ENCODE measurements around the gene WRAP73. TPM values are rescaled to one million over a fixed set of nuclear protein-coding genes. Genes with fewer than 3 reads are reported as not detected.

WRAP73 gene
- 10 to 100 TPM; 33.7 to 44.9 (median 39.8) TPM for total RNA-seq
- 19.4 TPM for total RNA-seq (2013)
- total RNA-seq: 19.4 to 61.4 (median 36.2) reads per million in 29 experiments

DNA sequence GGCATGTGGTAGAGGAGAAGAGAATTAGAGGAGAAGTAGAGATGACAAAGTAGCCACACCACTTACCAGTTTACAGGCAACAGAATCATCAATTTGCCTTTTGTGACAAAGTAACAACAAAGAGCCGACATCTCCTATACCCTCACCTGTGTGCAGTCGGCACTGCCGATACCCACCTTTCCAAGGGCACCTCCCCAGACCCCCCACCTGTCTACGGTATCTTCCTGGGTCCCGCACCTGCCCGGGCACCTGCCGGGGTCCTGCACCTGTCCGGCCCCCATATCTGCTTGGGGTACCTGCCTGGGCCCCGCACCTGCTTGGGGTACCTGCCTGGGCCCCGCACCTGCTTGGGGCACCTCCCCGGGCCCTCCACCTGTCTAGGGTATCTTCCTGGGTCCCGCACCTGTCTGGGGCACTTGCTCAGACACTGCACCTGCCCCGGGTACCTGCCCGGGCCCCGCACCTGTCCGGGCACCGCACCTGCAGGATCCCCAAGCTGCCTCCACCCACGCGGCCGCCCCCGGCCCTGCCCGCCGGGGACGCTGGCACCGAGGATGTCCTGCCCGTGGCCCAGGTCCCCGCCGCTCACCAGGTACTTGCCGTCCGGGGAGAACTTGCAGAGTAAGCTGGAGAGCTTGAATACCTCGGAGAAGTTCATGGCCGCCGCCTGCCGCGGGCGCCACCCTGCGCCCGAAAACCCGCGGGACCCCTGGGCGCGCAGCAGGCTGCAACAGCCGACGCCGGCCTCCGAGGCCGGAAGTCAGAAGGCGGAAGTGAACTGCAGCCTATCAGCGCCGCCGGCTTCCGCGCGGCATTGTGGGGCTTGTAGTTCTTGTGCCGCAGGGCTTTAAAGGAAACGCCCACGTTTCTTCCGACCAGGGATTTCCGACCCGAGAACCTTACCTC is at the start of gene WRAP73:
TSS of gene WRAP73 (minus strand) at position 762 of the 906 bp plus-strand sequence. CDS start at position 658, 104 bp downstream.
- Mint-ChIP-seq H3K27ac (peak within 1 kb of the TSS; percentile 34 to 63), H3K4me1 (peaks cover 23 to 29% (median 26%) of the 10 kb centered on the region in 3 donors), H3K4me3 (peak within 1 kb of the TSS; percentile 73 to 81 (median 79)), H3K36me3 (peaks cover 25% of the 10 kb centered on the region), H3K9me3 (no peaks in the 10 kb centered on the region), H3K27me3 (peaks cover 19 to 28% of the 10 kb centered on the region in 2 donors)
- H3K4me1 ChIP-seq (ENCODE audit: control insufficient read depth in 1 of 2, extremely low read depth in 1 of 2, insufficient read depth in 2 of 2, low read length in 2 of 2): peaks cover 14 to 35% of the 10 kb centered on the region in 2 experiments
- ATAC-seq (replicated peaks in 1 of 4): peak; percentile 96 to 98 (median 96)
- peaks cover 0 to 19% of the 10 kb centered on the region in 2 donors for H3K36me3 ChIP-seq (ENCODE audit: control insufficient read depth in 2 of 2, extremely low read depth in 1 of 2, insufficient read depth in 1 of 2, low read length in 1 of 2)
- 4% methylated on average over 59 of the region's 60 CpGs for WGBS (ENCODE audit: insufficient coverage)
- H3K4me3 ChIP-seq (ENCODE audit: control insufficient read depth in 1 of 2, extremely low read depth in 1 of 2, low read length in 1 of 2): peak within 1 kb of the TSS; percentile 58 to 65
- no peaks in the 10 kb centered on the region for H3K9me3 ChIP-seq
- ChIA-PET POLR2A (no interaction called here), CTCF (no interaction called here)
- H3K27me3 ChIP-seq (replicated peaks in 1 of 2; ENCODE audit: control insufficient read depth in 2 of 2, extremely low read depth in 1 of 2, insufficient read depth in 2 of 2, low read length in 1 of 2): peaks cover 10 to 38% of the 10 kb centered on the region in 2 experiments
- peak; percentile 74 to 94 (median 84) for DNase-seq
- H3K27ac ChIP-seq (ENCODE audit: low read length): no peak within 1 kb of the TSS

DNA sequence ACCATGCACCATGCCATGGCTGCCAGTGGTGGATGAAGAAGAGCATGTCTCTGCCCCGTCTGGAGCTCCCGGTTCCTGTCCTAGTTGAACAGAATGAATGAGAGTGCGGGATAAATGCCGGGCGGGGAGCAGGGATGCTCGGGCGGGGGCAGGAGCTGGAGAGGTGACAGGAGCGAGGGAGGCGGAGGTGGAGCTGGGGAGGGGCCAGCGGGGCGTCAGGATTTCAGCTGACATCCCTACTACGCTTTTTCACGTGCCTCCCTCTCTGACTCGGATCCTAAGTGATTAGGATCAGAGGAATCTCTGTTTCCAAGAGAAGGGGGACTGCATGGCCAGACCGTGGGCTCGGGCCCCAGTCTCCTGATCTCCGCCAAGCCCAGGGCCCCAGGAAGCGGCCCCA is 49.7 kb upstream of the WRAP73 start:
- WGBS (ENCODE audit: insufficient coverage): 64% methylated on average over 18 of the region's 18 CpGs

DNA sequence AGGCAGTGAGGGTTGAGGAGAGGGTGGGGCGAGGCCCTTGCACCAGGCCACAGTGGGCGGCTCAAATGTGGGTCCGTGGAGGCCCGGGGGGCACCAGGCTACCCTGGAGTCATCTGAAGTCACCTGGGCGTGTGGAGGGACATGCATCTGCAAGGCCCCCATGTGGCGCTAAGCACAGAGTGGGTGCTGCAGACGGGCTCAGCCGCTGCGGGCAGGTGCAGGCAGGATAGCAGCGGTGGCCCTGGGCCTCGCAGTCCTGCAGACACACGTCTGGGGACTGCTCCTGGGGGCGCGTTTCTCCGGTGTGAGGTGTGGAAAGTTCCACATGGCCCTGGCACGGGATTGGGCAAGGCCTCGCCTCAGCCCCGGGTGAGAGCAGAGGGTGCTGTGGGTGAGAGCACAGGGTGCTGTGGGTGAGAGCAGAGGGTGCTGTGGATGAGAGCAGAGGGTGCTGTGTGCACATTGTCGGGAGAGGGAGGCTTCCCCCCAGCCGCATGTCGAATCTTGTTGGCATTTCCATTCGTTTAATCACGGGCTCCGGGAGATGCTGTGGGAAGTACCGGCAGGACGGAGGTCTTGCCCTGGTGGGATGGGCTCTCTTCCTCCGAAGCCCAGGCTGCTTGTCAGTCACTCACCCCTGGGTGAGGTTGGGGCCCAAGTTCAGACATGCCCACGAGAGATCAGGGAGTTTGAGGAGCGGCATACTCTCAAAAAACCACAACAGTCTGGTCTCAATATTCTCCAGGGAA is 48.9 kb upstream of the WRAP73 start:
- H3K27me3 ChIP-seq (replicated peaks in 1 of 2; ENCODE audit: control insufficient read depth in 2 of 2, extremely low read depth in 1 of 2, insufficient read depth in 2 of 2, low read length in 1 of 2): peaks cover 0 to 60% of the 10 kb centered on the region in 2 experiments
- no peak for ATAC-seq (replicated peaks in 1 of 4)
- H3K27me3 Mint-ChIP-seq: peaks cover 7 to 18% of the 10 kb centered on the region in 2 donors
- 85% methylated on average over 18 of the region's 29 CpGs for WGBS (ENCODE audit: insufficient coverage)
- H3K27ac Mint-ChIP-seq: no peak overlapping the region
- H3K4me1 Mint-ChIP-seq: peaks cover 0 to 5% (median 0%) of the 10 kb centered on the region in 3 donors
- POLR2A ChIA-PET: no interaction called here
- peaks cover 0 to 8% of the 10 kb centered on the region in 2 experiments for H3K4me1 ChIP-seq (ENCODE audit: control insufficient read depth in 1 of 2, extremely low read depth in 1 of 2, insufficient read depth in 2 of 2, low read length in 2 of 2)
- no peaks in the 10 kb centered on the region for H3K36me3 ChIP-seq (ENCODE audit: control insufficient read depth in 2 of 2, extremely low read depth in 1 of 2, insufficient read depth in 1 of 2, low read length in 1 of 2)
- H3K9me3 ChIP-seq: no peaks in the 10 kb centered on the region
- CTCF ChIA-PET: no interaction called here
- no peaks in the 10 kb centered on the region for H3K36me3 Mint-ChIP-seq
- H3K9me3 Mint-ChIP-seq: no peaks in the 10 kb centered on the region
- no peak overlapping the region for H3K27ac ChIP-seq (ENCODE audit: low read length)
- no peak overlapping the region for H3K4me3 Mint-ChIP-seq
- no peak overlapping the region for H3K4me3 ChIP-seq (ENCODE audit: control insufficient read depth in 1 of 2, extremely low read depth in 1 of 2, low read length in 1 of 2)
- no peak for DNase-seq

More for the DNA sequence above, 49.7 kb upstream of the WRAP73 start:
- Mint-ChIP-seq H3K27ac (no peak overlapping the region), H3K9me3 (no peaks in the 10 kb centered on the region), H3K27me3 (peaks cover 7 to 18% of the 10 kb centered on the region in 2 donors), H3K4me1 (peaks cover 5 to 9% (median 6%) of the 10 kb centered on the region in 3 donors), H3K36me3 (no peaks in the 10 kb centered on the region), H3K4me3 (no peak overlapping the region)
- ATAC-seq (replicated peaks in 1 of 4): no peak
- ChIA-PET POLR2A (no interaction called here), CTCF (no interaction called here)
- H3K4me1 ChIP-seq (ENCODE audit: control insufficient read depth in 1 of 2, extremely low read depth in 1 of 2, insufficient read depth in 2 of 2, low read length in 2 of 2): peaks cover 0 to 15% of the 10 kb centered on the region in 2 experiments
- no peak overlapping the region for H3K4me3 ChIP-seq (ENCODE audit: control insufficient read depth in 1 of 2, extremely low read depth in 1 of 2, low read length in 1 of 2)
- DNase-seq: no peak
- H3K27me3 ChIP-seq (replicated peaks in 1 of 2; ENCODE audit: control insufficient read depth in 2 of 2, extremely low read depth in 1 of 2, insufficient read depth in 2 of 2, low read length in 1 of 2): peaks cover 0 to 67% of the 10 kb centered on the region in 2 experiments
- H3K9me3 ChIP-seq: no peaks in the 10 kb centered on the region
- H3K36me3 ChIP-seq (ENCODE audit: control insufficient read depth in 2 of 2, extremely low read depth in 1 of 2, insufficient read depth in 1 of 2, low read length in 1 of 2): no peaks in the 10 kb centered on the region
- H3K27ac ChIP-seq (ENCODE audit: low read length): no peak overlapping the region

DNA sequence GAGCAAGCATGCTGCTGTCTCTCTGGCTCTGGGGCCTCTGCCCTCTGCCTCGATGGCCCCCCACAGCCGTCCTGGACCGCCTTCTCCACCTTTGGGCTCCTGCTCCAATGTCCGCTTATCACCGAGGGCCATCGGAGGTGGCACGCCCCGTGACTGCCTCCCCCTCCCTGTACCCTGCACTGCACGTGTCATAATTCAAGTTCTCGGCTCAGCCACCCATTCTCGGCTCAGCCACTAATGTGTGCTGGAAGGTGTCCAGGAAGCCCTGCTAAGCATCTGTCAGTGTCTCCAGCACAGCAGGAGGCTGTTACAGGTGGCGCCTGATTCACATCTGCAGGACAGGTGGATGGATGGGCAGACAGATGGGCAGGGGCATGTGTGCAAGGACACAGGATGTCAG is 47.9 kb upstream of the WRAP73 start:
- H3K36me3 Mint-ChIP-seq: no peaks in the 10 kb centered on the region

DNA sequence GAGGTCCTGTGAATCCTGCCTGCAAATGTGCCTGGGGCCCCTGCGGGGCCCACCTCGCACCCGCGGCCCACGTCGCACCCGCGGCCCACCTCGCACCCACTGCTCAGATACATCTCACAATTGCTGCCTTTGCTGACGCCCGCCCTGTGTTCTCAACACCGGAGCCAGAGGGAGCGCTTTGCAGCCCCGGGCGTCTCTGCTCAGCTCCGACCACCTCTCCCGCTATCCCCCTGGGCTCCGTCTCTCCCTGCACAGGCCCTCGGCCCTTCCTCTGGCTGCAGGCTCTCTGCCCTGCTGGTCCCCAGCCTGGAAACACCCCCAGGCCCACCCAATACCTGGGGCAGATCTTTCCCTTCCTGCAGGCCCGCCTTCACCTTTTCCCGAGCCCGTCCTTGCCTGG is 47.2 kb upstream of the WRAP73 start:
- Mint-ChIP-seq H3K27me3 (peaks cover 7 to 18% of the 10 kb centered on the region in 2 donors), H3K27ac (no peak overlapping the region), H3K36me3 (no peaks in the 10 kb centered on the region), H3K4me3 (no peak overlapping the region), H3K9me3 (no peaks in the 10 kb centered on the region), H3K4me1 (peaks cover 0 to 2% (median 0%) of the 10 kb centered on the region in 3 donors)
- CTCF ChIA-PET: no interaction called here
- H3K4me3 ChIP-seq (ENCODE audit: control insufficient read depth in 1 of 2, extremely low read depth in 1 of 2, low read length in 1 of 2): no peak overlapping the region
- peaks cover 0 to 53% of the 10 kb centered on the region in 2 experiments for H3K27me3 ChIP-seq (replicated peaks in 1 of 2; ENCODE audit: control insufficient read depth in 2 of 2, extremely low read depth in 1 of 2, insufficient read depth in 2 of 2, low read length in 1 of 2)
- WGBS (ENCODE audit: insufficient coverage): 86% methylated on average over 16 of the region's 22 CpGs
- peaks cover 0 to 8% of the 10 kb centered on the region in 2 experiments for H3K4me1 ChIP-seq (ENCODE audit: control insufficient read depth in 1 of 2, extremely low read depth in 1 of 2, insufficient read depth in 2 of 2, low read length in 2 of 2)
- POLR2A ChIA-PET: no interaction called here
- H3K36me3 ChIP-seq (ENCODE audit: control insufficient read depth in 2 of 2, extremely low read depth in 1 of 2, insufficient read depth in 1 of 2, low read length in 1 of 2): no peaks in the 10 kb centered on the region
- no peaks in the 10 kb centered on the region for H3K9me3 ChIP-seq
- no peak overlapping the region for H3K27ac ChIP-seq (ENCODE audit: low read length)
- DNase-seq: no peak
- no peak for ATAC-seq (replicated peaks in 1 of 4)

More for the DNA sequence above, 47.9 kb upstream of the WRAP73 start:
- 84% methylated on average over 12 of the region's 12 CpGs for WGBS (ENCODE audit: insufficient coverage)
- DNase-seq: no peak
- Histone ChIP-seq H3K4me3 (ENCODE audit: control insufficient read depth in 1 of 2, extremely low read depth in 1 of 2, low read length in 1 of 2) (no peak overlapping the region), H3K4me1 (ENCODE audit: control insufficient read depth in 1 of 2, extremely low read depth in 1 of 2, insufficient read depth in 2 of 2, low read length in 2 of 2) (peaks cover 0 to 8% of the 10 kb centered on the region in 2 experiments), H3K27me3 (replicated peaks in 1 of 2; ENCODE audit: control insufficient read depth in 2 of 2, extremely low read depth in 1 of 2, insufficient read depth in 2 of 2, low read length in 1 of 2) (peaks cover 0 to 53% of the 10 kb centered on the region in 2 experiments), H3K9me3 (no peaks in the 10 kb centered on the region), H3K27ac (ENCODE audit: low read length) (no peak overlapping the region), H3K36me3 (ENCODE audit: control insufficient read depth in 2 of 2, extremely low read depth in 1 of 2, insufficient read depth in 1 of 2, low read length in 1 of 2) (no peaks in the 10 kb centered on the region)
- H3K27ac Mint-ChIP-seq: no peak overlapping the region
- peaks cover 7 to 18% of the 10 kb centered on the region in 2 donors for H3K27me3 Mint-ChIP-seq
- H3K9me3 Mint-ChIP-seq: no peaks in the 10 kb centered on the region
- POLR2A ChIA-PET: no interaction called here
- H3K4me3 Mint-ChIP-seq: no peak overlapping the region
- H3K4me1 Mint-ChIP-seq: peaks cover 0 to 2% (median 0%) of the 10 kb centered on the region in 3 donors
- no peak for ATAC-seq (replicated peaks in 1 of 4)
- CTCF ChIA-PET: no interaction called here

DNA sequence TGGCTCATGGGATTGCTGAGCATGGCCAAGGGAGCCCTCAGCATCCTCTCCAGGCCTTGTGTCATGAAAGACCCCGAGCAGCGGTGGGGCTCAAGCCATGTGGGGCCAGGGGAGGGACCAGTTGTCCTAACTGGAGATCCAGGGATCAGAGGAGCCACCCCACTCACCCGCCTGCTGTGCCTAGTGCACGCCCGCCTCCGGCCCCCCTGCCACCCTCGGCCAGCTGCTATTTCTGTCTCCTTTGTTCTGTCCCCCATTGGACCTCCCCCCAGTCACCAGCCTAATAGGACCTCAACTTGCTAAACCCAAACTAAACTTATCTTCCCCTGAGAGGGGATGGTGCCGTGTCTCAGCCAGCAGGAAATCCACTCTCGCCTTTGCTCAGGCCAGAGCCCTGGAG is 46.8 kb upstream of the WRAP73 start:
- Mint-ChIP-seq H3K36me3 (no peaks in the 10 kb centered on the region), H3K4me3 (no peak overlapping the region), H3K9me3 (no peaks in the 10 kb centered on the region), H3K27me3 (peaks cover 7 to 18% of the 10 kb centered on the region in 2 donors), H3K4me1 (peaks cover 0 to 2% (median 0%) of the 10 kb centered on the region in 3 donors), H3K27ac (no peak overlapping the region)
- Histone ChIP-seq H3K27me3 (replicated peaks in 1 of 2; ENCODE audit: control insufficient read depth in 2 of 2, extremely low read depth in 1 of 2, insufficient read depth in 2 of 2, low read length in 1 of 2) (peaks cover 0 to 53% of the 10 kb centered on the region in 2 experiments), H3K4me1 (ENCODE audit: control insufficient read depth in 1 of 2, extremely low read depth in 1 of 2, insufficient read depth in 2 of 2, low read length in 2 of 2) (peaks cover 0 to 8% of the 10 kb centered on the region in 2 experiments), H3K27ac (ENCODE audit: low read length) (no peak overlapping the region), H3K4me3 (ENCODE audit: control insufficient read depth in 1 of 2, extremely low read depth in 1 of 2, low read length in 1 of 2) (no peak overlapping the region), H3K9me3 (no peaks in the 10 kb centered on the region), H3K36me3 (ENCODE audit: control insufficient read depth in 2 of 2, extremely low read depth in 1 of 2, insufficient read depth in 1 of 2, low read length in 1 of 2) (no peaks in the 10 kb centered on the region)
- ChIA-PET CTCF (no interaction called here), POLR2A (no interaction called here)
- no peak for ATAC-seq (replicated peaks in 1 of 4)
- DNase-seq: no peak
- 89% methylated on average over 5 of the region's 9 CpGs for WGBS (ENCODE audit: insufficient coverage)
